PC-3 (cell line): ENCODE data around the gene CNIH2. TPM values are rescaled to one million over a fixed set of nuclear protein-coding genes. Genes with fewer than 3 reads are reported as not detected.

Experiments
- ATAC-seq: fragments of 200-7000 bp; cut with Tn5 transposase; 2 replicates; pipeline ENCODE4 v1.9.1; 2020; ENCODE audit warnings: mild to moderate bottlenecking, moderate library complexity
- BruUV-seq: library from RNA; stranded (reverse); fragments of 400-500 nt; replicated peaks from 2 replicates; lab custom pipeline; 2021; lab: Mats Ljungman, UMichigan
- CTCF ChIA-PET: fragments of 300-600 bp; sonication (Branson Sonifier 250); formaldehyde crosslinking; loops from one replicate; lab custom pipeline; 2022; ENCODE audit warnings: antibody characterized with exemption; lab: Charles Lee
- POLR2A ChIA-PET: fragments of 300-600 bp; sonication (Branson Sonifier 250); formaldehyde crosslinking; loops from one replicate; lab custom pipeline; 2022; ENCODE audit warnings: antibody characterized with exemption; ENCODE audit not compliant: unreplicated experiment; lab: Charles Lee
- DNase-seq: peaks from one replicate; pipeline ENCODE4 v3.0.0-alpha.2; 2015
- H2AFZ ChIP-seq: fragments of 300-600 bp; sonication (generic); 2 replicates; pipeline ENCODE4 v1.6.0; 2016; ENCODE audit warnings: antibody characterized with exemption, low read length
- H3F3A ChIP-seq: fragments of 300-600 bp; sonication (generic); one replicate; pipeline ENCODE4 v1.6.0; 2017; ENCODE audit warnings: antibody characterized with exemption, low read length, control low read depth, mild to moderate bottlenecking; ENCODE audit not compliant: unreplicated experiment
- H3K27ac ChIP-seq: fragments of 300-600 bp; sonication (generic); 2 replicates; pipeline ENCODE4 v1.5.1; 2016; ENCODE audit warnings: mild to moderate bottlenecking, low read length
- H3K27me3 ChIP-seq: fragments of 300-600 bp; sonication (generic); 2 replicates; pipeline ENCODE4 v1.6.1; 2016; ENCODE audit warnings: low read length, mixed read lengths
- H3K36me3 ChIP-seq: fragments of 300-600 bp; sonication (generic); 2 replicates; pipeline ENCODE4 v1.6.1; 2016; ENCODE audit warnings: low read depth, mixed run types, low read length, mixed read lengths
- H3K4me1 ChIP-seq: fragments of 300-600 bp; sonication (generic); 2 replicates; pipeline ENCODE4 v1.5.1; 2016; ENCODE audit warnings: low read length; ENCODE audit not compliant: insufficient read depth
- H3K4me2 ChIP-seq: fragments of 300-600 bp; sonication (generic); 2 replicates; pipeline ENCODE4 v1.6.0; 2016; ENCODE audit warnings: low read length
- H3K4me3 ChIP-seq: fragments of 300-600 bp; sonication (generic); 2 replicates; pipeline ENCODE4 v1.5.1; 2016; ENCODE audit warnings: mild to moderate bottlenecking, low read length, mixed read lengths
- H3K79me2 ChIP-seq: fragments of 300-600 bp; sonication (generic); 2 replicates; pipeline ENCODE4 v1.6.1; 2017; ENCODE audit warnings: low read length, mixed read lengths
- H3K9ac ChIP-seq: fragments of 300-600 bp; sonication (generic); 2 replicates; pipeline ENCODE4 v1.6.0; 2016; ENCODE audit warnings: mild to moderate bottlenecking, low read length
- H3K9me2 ChIP-seq: fragments of 300-600 bp; sonication (generic); replicated peaks from 2 replicates; pipeline ENCODE4 v1.6.1; 2016; ENCODE audit warnings: mixed run types, low read length, mixed read lengths
- H3K9me3 ChIP-seq: fragments of 300-600 bp; sonication (generic); 2 replicates; pipeline ENCODE4 v1.6.1; 2016; ENCODE audit warnings: low read length, mixed read lengths
- H4K20me1 ChIP-seq: fragments of 300-600 bp; sonication (generic); 2 replicates; pipeline ENCODE4 v1.6.1; 2016; ENCODE audit warnings: low read length, mixed read lengths
- EZH2 ChIP-seq: fragments of 300-600 bp; sonication (generic); IDR thresholded peaks from one replicate; pipeline ENCODE4 v1.6.1; 2017; ENCODE audit warnings: antibody characterized with exemption, mild to moderate bottlenecking, low read length; ENCODE audit not compliant: unreplicated experiment
- EZH2phosphoT487 ChIP-seq: fragments of 300-600 bp; sonication (generic); IDR thresholded peaks from 2 replicates; pipeline ENCODE4 v1.6.1; 2018; ENCODE audit warnings: mild to moderate bottlenecking, antibody characterized with exemption, low read length, borderline replicate concordance
- intact Hi-C: fragments of 100-400 bp; cut with micrococcal nuclease; formaldehyde crosslinking; loops from 2 replicates; pipeline ENCODE4 v1.9.0; 2023
- total RNA-seq: library from RNA; depleted of rRNA; stranded (reverse); fragments of >200 nt; gene quantifications from 2 replicates; pipeline ENCODE4 v1.2.3, GENCODE V29; 2014
- TF ChIP-seq, protein P1 (sequence below): fragments of 300-600 bp; sonication (generic); conservative IDR thresholded peaks from 2 replicates; pipeline ENCODE4 v1.5.1; 2017; ENCODE audit warnings: antibody characterized with exemption, low read depth, mild to moderate bottlenecking, low read length

Gene CNIH2
- total RNA-seq, 1 experiment from 2014 or later: 2.2 TPM

- H3K4me1 ChIP-seq: peaks cover 5% of the 10 kb centered on the region
- no peaks in the 10 kb centered on the region for H3K79me2 ChIP-seq
- POLR2A ChIA-PET: no interaction called here
- TF ChIP-seq, protein P1, sequence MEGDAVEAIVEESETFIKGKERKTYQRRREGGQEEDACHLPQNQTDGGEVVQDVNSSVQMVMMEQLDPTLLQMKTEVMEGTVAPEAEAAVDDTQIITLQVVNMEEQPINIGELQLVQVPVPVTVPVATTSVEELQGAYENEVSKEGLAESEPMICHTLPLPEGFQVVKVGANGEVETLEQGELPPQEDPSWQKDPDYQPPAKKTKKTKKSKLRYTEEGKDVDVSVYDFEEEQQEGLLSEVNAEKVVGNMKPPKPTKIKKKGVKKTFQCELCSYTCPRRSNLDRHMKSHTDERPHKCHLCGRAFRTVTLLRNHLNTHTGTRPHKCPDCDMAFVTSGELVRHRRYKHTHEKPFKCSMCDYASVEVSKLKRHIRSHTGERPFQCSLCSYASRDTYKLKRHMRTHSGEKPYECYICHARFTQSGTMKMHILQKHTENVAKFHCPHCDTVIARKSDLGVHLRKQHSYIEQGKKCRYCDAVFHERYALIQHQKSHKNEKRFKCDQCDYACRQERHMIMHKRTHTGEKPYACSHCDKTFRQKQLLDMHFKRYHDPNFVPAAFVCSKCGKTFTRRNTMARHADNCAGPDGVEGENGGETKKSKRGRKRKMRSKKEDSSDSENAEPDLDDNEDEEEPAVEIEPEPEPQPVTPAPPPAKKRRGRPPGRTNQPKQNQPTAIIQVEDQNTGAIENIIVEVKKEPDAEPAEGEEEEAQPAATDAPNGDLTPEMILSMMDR: no peak
- TF ChIP-seq EZH2 (no peak), EZH2phosphoT487 (no peak)
- H3K27me3 ChIP-seq: peaks cover 12% of the 10 kb centered on the region
- no peak overlapping the region for H3K4me2 ChIP-seq
- intact Hi-C loops: no loop called here
- H3K9ac ChIP-seq: no peak overlapping the region
- no peaks in the 10 kb centered on the region for H3K9me3 ChIP-seq
- no peaks in the 10 kb centered on the region for H3F3A ChIP-seq
- no peak for DNase-seq
- no peak for ATAC-seq
- H3K4me3 ChIP-seq: no peak overlapping the region
- H4K20me1 ChIP-seq: no peaks in the 10 kb centered on the region
- no peak overlapping the region for H2AFZ ChIP-seq
- no TSS peak for BruUV-seq
- CTCF ChIA-PET: no interaction called here
- no peak overlapping the region for H3K27ac ChIP-seq
- no peaks in the 10 kb centered on the region for H3K36me3 ChIP-seq
- no peaks in the 10 kb centered on the region for H3K9me2 ChIP-seq
Observed at GRCh38 chr11:66294626-66295620, 16.9 kb downstream of the CNIH2 start.

GRCh38 chr11:66297610-66298009, 19.6 kb downstream of the CNIH2 start:
- H3K27me3 ChIP-seq: peaks cover 4% of the 10 kb centered on the region; the same call in 1 of the 2 replicates
- ChIA-PET CTCF (no interaction called here), POLR2A (no interaction called here)
- no peak overlapping the region for H2AFZ ChIP-seq
- H3K36me3 ChIP-seq: no peaks in the 10 kb centered on the region
- BruUV-seq: no TSS peak
- H3K4me2 ChIP-seq: no peak overlapping the region
- no peaks in the 10 kb centered on the region for H3K9me3 ChIP-seq
- intact Hi-C loops: no loop called here
- H3K4me1 ChIP-seq: no peaks in the 10 kb centered on the region
- DNase-seq: no peak
- H3K9ac ChIP-seq: no peak overlapping the region
- no peaks in the 10 kb centered on the region for H3F3A ChIP-seq
- H3K9me2 ChIP-seq: no peaks in the 10 kb centered on the region
- no peak overlapping the region for H3K4me3 ChIP-seq
- TF ChIP-seq, protein P1: no peak
- TF ChIP-seq EZH2phosphoT487: no peak
- no peak for TF ChIP-seq EZH2
- H3K27ac ChIP-seq: no peak overlapping the region
- no peaks in the 10 kb centered on the region for H3K79me2 ChIP-seq
- ATAC-seq: no peak
- H4K20me1 ChIP-seq: no peaks in the 10 kb centered on the region

DNA sequence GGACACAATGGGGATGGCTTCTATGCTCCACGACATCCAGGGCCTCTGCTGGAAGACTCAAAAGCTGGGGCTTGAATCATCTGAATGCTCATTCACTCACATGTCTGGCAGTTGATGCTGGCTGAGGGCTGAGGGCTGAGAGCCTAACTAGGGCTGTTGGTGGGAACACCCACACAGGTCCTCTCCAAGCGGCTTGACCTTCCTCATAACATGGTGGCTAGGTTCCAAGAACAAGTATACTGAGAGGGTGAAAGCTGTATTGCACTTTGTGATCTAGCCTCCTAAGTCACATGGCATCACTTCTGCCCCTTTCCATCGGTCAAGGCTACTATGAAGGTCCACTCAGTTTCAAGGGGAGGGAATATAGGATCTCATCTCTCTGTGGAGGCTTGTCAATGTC, 21.2 kb downstream of the CNIH2 start:
- no peak for ATAC-seq
- POLR2A ChIA-PET: no interaction called here

More for the DNA sequence above, 21.2 kb downstream of the CNIH2 start:
- Histone ChIP-seq H3F3A (no peaks in the 10 kb centered on the region), H3K9me2 (no peaks in the 10 kb centered on the region), H3K9ac (no peak overlapping the region), H4K20me1 (no peaks in the 10 kb centered on the region), H3K36me3 (no peaks in the 10 kb centered on the region), H3K27ac (no peak overlapping the region), H3K4me2 (no peak overlapping the region), H3K4me3 (no peak overlapping the region), H3K27me3 (no peaks in the 10 kb centered on the region), H2AFZ (no peak overlapping the region), H3K4me1 (no peaks in the 10 kb centered on the region), H3K9me3 (no peaks in the 10 kb centered on the region), H3K79me2 (no peaks in the 10 kb centered on the region)
- intact Hi-C loops: no loop called here
- CTCF ChIA-PET: no interaction called here
- DNase-seq: no peak
- BruUV-seq: no TSS peak
- TF ChIP-seq EZH2 (no peak), EZH2phosphoT487 (no peak)
- TF ChIP-seq, protein P1: no peak
